ENCODE data around the gene ELMO1. TPM values are rescaled to one million over a fixed set of nuclear protein-coding genes. Genes with fewer than 3 reads are reported as not detected.

ELMO1 gene
- total RNA-seq, 2 experiments from 2014 or later: 101 TPM

DNA sequence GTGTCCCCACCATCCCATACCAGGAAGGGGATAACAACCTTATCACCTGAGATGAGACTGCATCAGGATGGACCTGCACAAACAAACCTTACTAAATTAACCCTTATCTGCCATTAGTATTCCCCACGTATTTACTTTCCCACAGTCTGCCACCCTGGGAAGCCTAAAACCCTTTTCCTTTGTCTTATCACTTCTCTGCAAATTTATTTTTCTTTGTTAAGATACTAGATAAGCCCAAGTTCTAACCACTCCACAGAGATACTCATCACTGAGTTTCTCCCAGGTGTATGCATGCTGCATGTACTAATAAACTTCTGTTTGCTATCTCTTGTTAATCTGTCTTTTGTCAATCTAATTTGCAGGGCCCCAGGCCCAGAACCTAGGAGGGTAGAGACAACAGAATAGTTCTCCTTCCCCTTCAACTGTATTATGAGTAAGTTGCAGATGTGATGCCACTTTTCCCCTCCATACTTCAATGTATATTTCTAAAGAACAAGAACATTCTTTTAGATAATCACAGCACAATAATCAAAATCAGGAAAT lies 66.0 kb downstream of the ELMO1 start:
- CTCF ChIA-PET: no interaction called here
- H3K27me3 Mint-ChIP-seq: peaks cover 2% of the 10 kb centered on the region
- DNase-seq (no peak), ATAC-seq (no peak)
- H3K4me1 Mint-ChIP-seq: no peaks in the 10 kb centered on the region
- H3K36me3 Mint-ChIP-seq: peaks cover 2% of the 10 kb centered on the region
- no peak overlapping the region for H3K27ac Mint-ChIP-seq
- no peak overlapping the region for H3K4me3 Mint-ChIP-seq
- peaks cover 4% of the 10 kb centered on the region for H3K9me3 Mint-ChIP-seq (ENCODE audit: low read depth)

DNA sequence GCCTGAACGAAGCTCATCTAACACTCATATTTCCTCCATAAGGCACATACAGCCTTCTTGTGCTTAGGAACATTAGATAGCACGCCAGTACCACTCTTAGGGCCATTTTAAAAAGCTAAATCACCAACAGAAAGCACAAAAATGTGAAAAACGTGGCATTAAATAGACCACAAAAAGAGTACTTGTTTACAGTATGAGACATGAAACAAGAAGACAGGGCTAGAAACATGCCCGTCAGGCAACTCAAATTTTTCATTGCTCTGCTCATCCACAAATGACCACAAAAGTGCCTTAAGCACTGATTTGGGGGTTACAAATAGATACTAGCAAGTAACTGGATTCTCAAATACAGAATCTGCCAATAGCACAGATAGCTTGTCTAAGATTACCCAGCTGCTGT lies 67.8 kb downstream of the ELMO1 start:
- Mint-ChIP-seq H3K4me1 (peaks cover 10% of the 10 kb centered on the region), H3K4me3 (no peak overlapping the region), H3K9me3 (ENCODE audit: low read depth) (peaks cover 12% of the 10 kb centered on the region), H3K27ac (no peak overlapping the region), H3K27me3 (peaks cover 2% of the 10 kb centered on the region), H3K36me3 (peaks cover 10% of the 10 kb centered on the region)
- DNase-seq: no peak
- CTCF ChIA-PET: no interaction called here
- ATAC-seq: no peak

DNA sequence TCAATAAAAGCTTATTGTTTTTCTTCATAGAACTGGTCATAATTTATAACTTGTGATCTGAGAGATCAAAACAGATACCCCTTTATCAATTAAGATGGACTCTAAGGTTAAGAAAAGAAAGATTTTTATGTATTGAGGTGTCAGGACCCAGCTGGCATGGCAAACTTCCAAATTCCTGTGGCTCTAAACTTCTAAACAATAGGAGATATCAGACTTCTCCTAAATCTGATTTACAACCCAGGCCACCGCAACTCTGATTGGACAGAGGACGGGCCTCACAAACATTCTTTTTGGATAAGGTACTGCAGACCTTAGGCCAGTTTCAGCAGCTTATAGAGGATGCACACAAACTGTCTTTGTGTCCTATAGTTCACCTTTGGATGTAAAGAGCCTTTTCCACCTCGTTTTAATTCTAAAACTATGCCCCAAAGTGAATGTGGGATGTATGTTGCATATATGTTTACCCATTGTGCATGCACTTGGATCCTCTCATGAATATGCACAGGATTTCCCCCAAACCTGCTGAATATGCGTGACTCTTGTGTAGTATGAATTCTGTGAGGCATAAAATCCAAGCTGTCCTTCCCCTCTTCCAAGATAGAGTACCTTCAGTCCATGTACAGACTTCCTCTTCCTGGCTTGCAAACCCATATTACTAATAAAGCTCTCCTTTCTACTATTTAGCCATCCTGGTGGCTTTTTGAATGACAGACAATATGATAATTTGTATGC lies 69.0 kb downstream of the ELMO1 start:
- no peak overlapping the region for H3K4me3 Mint-ChIP-seq
- H3K9me3 Mint-ChIP-seq (ENCODE audit: low read depth): peaks cover 12% of the 10 kb centered on the region
- ATAC-seq (no peak), DNase-seq (no peak)
- CTCF ChIA-PET: no interaction called here
- no peak overlapping the region for H3K27ac Mint-ChIP-seq
- H3K4me1 Mint-ChIP-seq: peaks cover 10% of the 10 kb centered on the region
- H3K27me3 Mint-ChIP-seq: peaks cover 2% of the 10 kb centered on the region
- H3K36me3 Mint-ChIP-seq: peaks cover 12% of the 10 kb centered on the region

DNA sequence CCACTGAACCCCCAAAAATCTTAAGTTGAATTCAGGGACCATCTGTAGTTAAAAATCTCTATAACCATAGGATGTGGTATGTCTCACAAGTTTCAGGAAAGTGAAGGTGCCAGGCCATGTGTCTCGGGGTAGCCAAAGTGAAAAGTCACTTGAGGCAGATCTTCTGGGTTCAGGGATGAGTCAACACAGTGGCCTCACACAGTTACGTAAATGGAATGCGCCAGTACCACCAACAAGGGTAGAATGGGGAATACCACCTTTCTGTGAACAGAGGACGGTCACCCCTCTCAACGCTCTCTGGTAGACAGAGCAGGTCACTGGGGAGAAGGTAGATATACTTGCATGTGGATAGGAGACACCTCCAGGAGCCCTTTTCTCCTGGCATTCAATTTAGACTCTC lies 71.4 kb downstream of the ELMO1 start:
- Mint-ChIP-seq H3K27me3 (peaks cover 2% of the 10 kb centered on the region), H3K27ac (no peak overlapping the region), H3K4me1 (peaks cover 10% of the 10 kb centered on the region), H3K9me3 (ENCODE audit: low read depth) (peaks cover 12% of the 10 kb centered on the region), H3K4me3 (no peak overlapping the region), H3K36me3 (peaks cover 12% of the 10 kb centered on the region)
- DNase-seq (peak; percentile 48), ATAC-seq (peak; percentile 42)
- CTCF ChIA-PET: no interaction called here

DNA sequence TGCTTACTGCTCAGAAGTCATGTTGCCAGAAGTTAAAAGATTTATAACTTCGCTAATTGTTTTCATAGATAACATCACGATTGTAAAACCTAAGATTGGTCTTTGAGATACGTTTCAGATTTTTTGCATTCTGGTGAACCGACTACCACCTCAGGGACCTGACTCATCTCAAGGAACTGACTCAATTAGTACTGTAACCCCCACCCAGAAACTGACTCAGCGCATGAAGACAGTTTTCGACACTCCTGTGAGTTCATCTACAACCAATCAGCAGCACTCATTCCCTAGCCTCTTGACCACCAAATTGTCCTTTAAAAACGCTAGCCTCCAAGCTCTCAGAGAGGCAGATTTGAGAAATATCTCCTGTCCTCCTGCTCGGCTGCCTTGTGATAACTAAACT lies 72.3 kb downstream of the ELMO1 start:
- peaks cover 12% of the 10 kb centered on the region for H3K9me3 Mint-ChIP-seq (ENCODE audit: low read depth)
- DNase-seq (no peak), ATAC-seq (no peak)
- peaks cover 12% of the 10 kb centered on the region for H3K36me3 Mint-ChIP-seq
- no peak overlapping the region for H3K4me3 Mint-ChIP-seq
- H3K27ac Mint-ChIP-seq: no peak overlapping the region
- H3K4me1 Mint-ChIP-seq: peaks cover 10% of the 10 kb centered on the region
- H3K27me3 Mint-ChIP-seq: peaks cover 2% of the 10 kb centered on the region
- CTCF ChIA-PET: no interaction called here

DNA sequence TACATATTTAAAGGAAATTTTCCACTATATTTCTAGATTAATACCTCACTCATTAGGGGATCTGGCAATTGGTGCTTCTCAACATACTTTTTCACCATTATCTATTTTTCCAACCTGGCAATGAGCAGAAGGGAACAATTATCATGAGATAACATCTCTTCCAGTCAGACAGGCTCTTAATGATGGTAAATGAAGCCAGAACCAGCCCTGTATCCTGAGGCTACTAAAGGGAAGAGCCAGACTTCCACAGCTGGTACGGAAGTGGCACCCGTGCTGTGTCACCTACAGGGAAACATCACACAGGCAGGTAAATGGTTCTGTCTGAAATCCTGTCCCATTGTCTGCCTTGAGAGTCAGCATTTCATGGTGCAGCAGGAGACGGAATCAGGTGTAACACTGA lies 75.9 kb downstream of the ELMO1 start:
- Mint-ChIP-seq H3K9me3 (ENCODE audit: low read depth) (peaks cover 8% of the 10 kb centered on the region), H3K4me3 (no peak overlapping the region), H3K27me3 (peaks cover 8% of the 10 kb centered on the region), H3K4me1 (peaks cover 10% of the 10 kb centered on the region), H3K36me3 (peaks cover 10% of the 10 kb centered on the region), H3K27ac (no peak overlapping the region)
- ATAC-seq (no peak), DNase-seq (no peak)
- CTCF ChIA-PET: no interaction called here

DNA sequence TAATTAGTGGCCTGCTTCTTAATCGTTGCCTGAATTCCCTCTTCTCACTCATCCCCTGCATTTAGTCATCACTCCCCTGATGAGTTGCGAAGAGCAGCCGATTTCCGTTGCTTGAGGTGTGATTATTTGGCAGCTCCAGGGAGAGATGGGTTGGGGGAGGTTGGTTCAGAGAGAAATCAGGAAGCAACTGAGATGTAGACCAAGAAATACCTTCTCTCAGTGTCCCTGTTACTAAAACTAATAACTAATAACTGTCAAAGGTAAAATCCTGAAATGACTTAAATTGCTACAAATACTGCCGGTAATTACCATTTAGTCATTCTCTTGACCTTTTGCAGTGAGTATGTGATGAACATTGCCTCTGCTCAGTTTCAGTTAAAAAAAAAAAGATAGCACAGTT lies 76.9 kb downstream of the ELMO1 start:
- no peak overlapping the region for H3K27ac Mint-ChIP-seq
- CTCF ChIA-PET: no interaction called here
- peaks cover 8% of the 10 kb centered on the region for H3K4me1 Mint-ChIP-seq
- DNase-seq (no peak), ATAC-seq (no peak)
- H3K27me3 Mint-ChIP-seq: peaks cover 14% of the 10 kb centered on the region
- H3K4me3 Mint-ChIP-seq: no peak overlapping the region
- peaks cover 13% of the 10 kb centered on the region for H3K36me3 Mint-ChIP-seq
- peaks cover 4% of the 10 kb centered on the region for H3K9me3 Mint-ChIP-seq (ENCODE audit: low read depth)

DNA sequence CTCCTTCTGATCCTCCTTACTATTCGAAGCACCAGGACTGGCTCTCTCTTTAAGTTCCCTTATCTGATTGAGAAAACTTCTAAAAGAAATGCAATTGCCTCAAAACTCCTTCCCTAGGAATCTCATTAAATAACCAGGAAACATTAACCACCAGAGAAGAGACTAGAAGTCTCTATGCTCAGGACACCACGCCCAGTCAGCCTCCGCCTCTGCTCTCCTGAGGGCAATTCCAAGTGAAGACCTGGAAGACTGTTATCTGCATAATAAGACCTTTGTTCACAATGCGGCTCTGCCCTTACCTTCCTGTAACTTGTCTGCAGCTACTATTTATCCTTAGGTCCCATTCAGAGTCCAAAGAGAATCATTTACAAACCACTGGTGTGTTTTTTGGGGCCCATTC lies 78.8 kb downstream of the ELMO1 start:
- Mint-ChIP-seq H3K27ac (no peak overlapping the region), H3K9me3 (ENCODE audit: low read depth) (no peaks in the 10 kb centered on the region), H3K27me3 (peaks cover 18% of the 10 kb centered on the region), H3K36me3 (peaks cover 7% of the 10 kb centered on the region), H3K4me3 (no peak overlapping the region), H3K4me1 (peaks cover 19% of the 10 kb centered on the region)
- CTCF ChIA-PET: no interaction called here
- DNase-seq (no peak), ATAC-seq (no peak)

DNA sequence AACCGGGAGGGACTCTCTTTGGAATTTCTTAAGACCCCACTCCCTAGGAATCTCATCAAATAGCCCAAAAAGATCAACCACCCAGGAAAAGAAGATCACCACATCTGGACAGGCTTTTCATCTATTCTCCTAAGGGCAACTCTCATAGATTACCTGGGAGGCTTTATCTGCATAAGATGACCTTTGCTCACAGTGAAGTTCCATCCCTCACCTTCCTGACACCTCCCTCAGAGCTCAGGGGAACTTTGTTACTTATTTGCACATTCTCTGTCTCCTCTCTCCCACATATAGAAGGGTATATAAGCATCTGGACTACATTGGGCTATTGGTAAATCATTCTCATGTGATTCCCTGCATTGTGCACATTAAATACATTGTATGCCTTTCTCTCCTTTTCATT lies 80.1 kb downstream of the ELMO1 start:
- Mint-ChIP-seq H3K27ac (no peak overlapping the region), H3K4me3 (no peak overlapping the region), H3K27me3 (peaks cover 18% of the 10 kb centered on the region), H3K9me3 (ENCODE audit: low read depth) (no peaks in the 10 kb centered on the region), H3K4me1 (peaks cover 31% of the 10 kb centered on the region), H3K36me3 (peaks cover 7% of the 10 kb centered on the region)
- DNase-seq (no peak), ATAC-seq (no peak)
- CTCF ChIA-PET: interaction anchor here (1.2 kb wide), 1 partner anchor 187 kb away, joined by 5 read pairs; no protein-coding TSS in a partner anchor

DNA sequence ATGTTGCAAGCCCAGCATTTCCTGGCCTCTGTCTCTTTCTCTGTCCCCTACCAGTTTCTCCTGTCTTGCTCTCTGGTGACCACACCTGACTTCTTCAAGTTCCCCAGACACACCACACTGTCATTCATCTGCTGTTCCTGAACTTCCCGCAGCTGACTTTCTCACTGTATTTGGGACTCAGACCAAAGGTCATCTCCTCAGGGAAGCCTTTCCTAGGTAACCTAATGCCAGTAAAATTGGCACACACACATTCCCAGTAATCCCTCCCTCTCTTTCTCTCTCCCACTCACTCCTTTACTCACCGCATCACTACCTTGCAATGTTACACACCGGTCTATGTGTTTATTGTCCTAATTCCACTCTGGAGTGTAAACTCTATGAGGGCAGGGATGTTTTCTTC lies 81.7 kb downstream of the ELMO1 start:
- Mint-ChIP-seq H3K27ac (no peak overlapping the region), H3K4me3 (no peak overlapping the region), H3K4me1 (peaks cover 41% of the 10 kb centered on the region), H3K27me3 (peaks cover 18% of the 10 kb centered on the region), H3K9me3 (ENCODE audit: low read depth) (no peaks in the 10 kb centered on the region), H3K36me3 (peaks cover 12% of the 10 kb centered on the region)
- ATAC-seq (no peak), DNase-seq (no peak)
- CTCF ChIA-PET: no interaction called here

DNA sequence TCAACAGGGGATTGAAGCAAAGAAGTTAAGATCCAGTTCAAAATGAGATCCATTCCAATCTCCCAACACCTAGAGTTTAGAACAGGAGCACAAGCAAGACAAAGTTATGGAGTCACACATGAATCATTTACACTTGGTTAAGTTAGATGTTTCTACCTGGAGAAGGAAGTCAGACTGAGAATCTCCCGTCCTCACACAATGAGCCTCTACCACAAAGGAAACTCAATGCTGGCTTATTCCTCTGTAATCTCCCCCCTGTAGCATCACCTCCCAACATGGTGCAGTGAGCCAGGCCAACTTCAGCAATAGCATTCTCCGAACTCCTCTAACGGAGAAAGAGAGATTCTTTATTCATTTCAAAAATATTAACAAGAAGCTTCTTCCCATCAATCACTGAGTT lies 82.2 kb downstream of the ELMO1 start:
- ATAC-seq: no peak
- peaks cover 12% of the 10 kb centered on the region for H3K36me3 Mint-ChIP-seq
- no peak overlapping the region for H3K4me3 Mint-ChIP-seq
- CTCF ChIA-PET: no interaction called here
- H3K27me3 Mint-ChIP-seq: peaks cover 18% of the 10 kb centered on the region
- H3K9me3 Mint-ChIP-seq (ENCODE audit: low read depth): no peaks in the 10 kb centered on the region
- H3K4me1 Mint-ChIP-seq: peaks cover 41% of the 10 kb centered on the region
- DNase-seq: no peak
- H3K27ac Mint-ChIP-seq: no peak overlapping the region

DNA sequence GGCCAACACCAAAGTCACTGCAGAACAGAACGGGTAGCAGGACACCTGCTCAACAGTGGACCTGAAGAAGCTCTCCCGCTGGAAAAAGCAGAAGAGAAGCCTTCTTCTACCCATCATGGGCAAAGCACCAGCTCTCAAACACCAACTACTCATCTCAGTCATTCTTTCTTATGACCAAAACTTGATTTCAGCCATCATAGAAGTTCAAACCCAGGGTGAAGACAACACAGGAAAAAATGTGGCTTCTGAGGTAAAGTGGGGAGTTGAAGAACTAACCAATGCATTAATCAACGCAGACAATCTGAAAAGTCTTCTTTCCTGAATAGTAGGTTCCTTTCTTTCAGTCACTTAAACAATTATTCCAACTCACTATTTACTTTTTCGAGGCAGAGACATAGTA lies 83.3 kb downstream of the ELMO1 start:
- Mint-ChIP-seq H3K36me3 (peaks cover 12% of the 10 kb centered on the region), H3K27me3 (peaks cover 14% of the 10 kb centered on the region), H3K4me1 (peaks cover 41% of the 10 kb centered on the region), H3K4me3 (no peak overlapping the region), H3K9me3 (ENCODE audit: low read depth) (no peaks in the 10 kb centered on the region), H3K27ac (no peak overlapping the region)
- CTCF ChIA-PET: interaction anchor here (0.9 kb wide), 1 partner anchor 130 kb away, joined by 3 read pairs; no protein-coding TSS in a partner anchor
- DNase-seq (no peak), ATAC-seq (peak; percentile 61)

DNA sequence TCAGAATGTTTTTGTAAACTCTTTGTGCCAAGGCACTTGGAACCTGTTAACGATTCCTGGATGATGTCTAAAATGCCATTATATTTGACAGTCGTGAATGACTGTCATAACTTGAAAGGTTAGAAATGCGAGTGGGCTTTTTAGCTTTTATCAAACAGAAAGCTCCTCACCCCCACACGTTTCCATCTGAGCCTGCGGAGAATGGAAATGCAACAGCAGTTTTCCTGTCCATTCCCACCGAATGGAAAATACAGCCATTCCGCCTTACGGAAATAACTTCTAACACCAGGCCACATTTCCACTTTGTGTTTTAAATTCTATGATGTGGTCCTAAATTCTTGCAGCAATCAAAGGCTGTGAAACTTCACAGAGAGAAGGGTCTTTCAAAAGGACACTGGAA lies 83.8 kb downstream of the ELMO1 start:
- Mint-ChIP-seq H3K36me3 (peaks cover 12% of the 10 kb centered on the region), H3K9me3 (ENCODE audit: low read depth) (no peaks in the 10 kb centered on the region), H3K27ac (no peak overlapping the region), H3K4me1 (peaks cover 41% of the 10 kb centered on the region), H3K27me3 (peaks cover 10% of the 10 kb centered on the region), H3K4me3 (no peak overlapping the region)
- no peak for ATAC-seq
- DNase-seq: no peak
- CTCF ChIA-PET: interaction anchor here (0.9 kb wide), 1 partner anchor 131 kb away, joined by 3 read pairs; no protein-coding TSS in a partner anchor

All from activated CD8-positive, alpha-beta memory T cell treated with anti-CD3 and anti-CD28 coated beads, Interleukin-2, amount 10 ng/mL, durations not matched to agents 7 days and 5 days (primary cell).